GM12872 (cell line): ENCODE measurements around the gene DUSP16.

ENCODE experiments used
- TF ChIP-seq, protein P1 (sequence below): IDR thresholded peaks from 3 replicates; pipeline ENCODE4 v1.5.1; 2011; ENCODE audit warnings: low read depth, mild to moderate bottlenecking, low read length, moderate library complexity; ENCODE audit not compliant: insufficient read depth

Gene DUSP16

DNA sequence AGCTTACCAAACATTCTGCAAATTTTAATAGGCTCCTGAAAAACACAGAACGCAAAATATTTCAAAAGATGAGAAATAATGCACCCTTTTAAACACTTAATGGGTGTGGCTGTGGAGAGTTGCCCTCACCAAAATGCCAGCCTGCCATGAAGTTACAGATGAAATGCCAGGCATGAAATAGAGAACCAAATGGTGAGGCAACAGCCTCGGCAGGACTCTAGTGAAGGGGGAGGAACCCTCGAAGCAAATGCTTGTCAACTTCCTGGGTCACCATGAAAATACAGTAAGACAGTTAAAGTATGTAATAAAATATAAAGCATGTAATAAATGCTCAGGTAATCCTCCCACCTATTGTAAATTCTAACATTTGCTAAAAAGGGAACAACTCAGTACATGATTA, 24.1 kb downstream of the DUSP16 start:
- TF ChIP-seq, protein P1, sequence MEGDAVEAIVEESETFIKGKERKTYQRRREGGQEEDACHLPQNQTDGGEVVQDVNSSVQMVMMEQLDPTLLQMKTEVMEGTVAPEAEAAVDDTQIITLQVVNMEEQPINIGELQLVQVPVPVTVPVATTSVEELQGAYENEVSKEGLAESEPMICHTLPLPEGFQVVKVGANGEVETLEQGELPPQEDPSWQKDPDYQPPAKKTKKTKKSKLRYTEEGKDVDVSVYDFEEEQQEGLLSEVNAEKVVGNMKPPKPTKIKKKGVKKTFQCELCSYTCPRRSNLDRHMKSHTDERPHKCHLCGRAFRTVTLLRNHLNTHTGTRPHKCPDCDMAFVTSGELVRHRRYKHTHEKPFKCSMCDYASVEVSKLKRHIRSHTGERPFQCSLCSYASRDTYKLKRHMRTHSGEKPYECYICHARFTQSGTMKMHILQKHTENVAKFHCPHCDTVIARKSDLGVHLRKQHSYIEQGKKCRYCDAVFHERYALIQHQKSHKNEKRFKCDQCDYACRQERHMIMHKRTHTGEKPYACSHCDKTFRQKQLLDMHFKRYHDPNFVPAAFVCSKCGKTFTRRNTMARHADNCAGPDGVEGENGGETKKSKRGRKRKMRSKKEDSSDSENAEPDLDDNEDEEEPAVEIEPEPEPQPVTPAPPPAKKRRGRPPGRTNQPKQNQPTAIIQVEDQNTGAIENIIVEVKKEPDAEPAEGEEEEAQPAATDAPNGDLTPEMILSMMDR, result no peak

DNA sequence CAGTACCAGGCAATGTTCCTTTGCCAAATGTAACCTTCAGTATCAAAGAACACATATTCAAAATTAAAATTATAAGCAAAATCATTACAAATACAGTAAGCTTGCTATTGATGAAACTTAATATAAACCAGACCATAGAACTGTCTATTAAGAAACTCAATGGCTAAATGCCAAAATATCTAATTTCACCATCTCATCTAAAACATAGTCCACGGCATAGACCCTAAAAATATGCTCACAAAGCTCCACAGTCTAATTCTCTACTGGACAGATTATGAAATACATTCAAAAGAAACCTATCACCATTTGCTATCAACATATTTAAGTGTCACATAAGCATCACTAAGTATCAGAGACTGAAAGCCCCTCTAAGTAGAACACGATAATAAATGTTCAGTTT, 25.2 kb downstream of the DUSP16 start:
- TF ChIP-seq, protein P1, result no peak

DNA sequence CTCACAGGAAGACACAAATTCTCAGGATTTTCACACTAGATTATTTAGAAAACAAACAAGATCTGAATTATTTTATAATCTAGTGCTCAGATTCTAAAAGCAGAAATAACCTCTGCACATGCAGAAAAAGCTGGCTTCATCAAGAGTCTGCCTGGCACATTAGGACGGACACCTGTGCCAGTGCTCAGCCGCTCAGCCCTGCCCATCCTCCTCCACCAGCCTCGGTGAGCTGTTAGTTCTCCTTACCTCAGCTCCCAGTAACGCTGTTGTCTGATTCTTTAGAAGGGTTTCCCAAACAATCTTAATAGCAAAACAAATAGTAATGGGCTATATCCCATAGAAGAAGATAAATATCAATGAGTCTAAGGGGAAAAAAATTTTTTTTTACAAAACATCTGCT, 27.7 kb downstream of the DUSP16 start:
- TF ChIP-seq, protein P1, result no peak

DNA sequence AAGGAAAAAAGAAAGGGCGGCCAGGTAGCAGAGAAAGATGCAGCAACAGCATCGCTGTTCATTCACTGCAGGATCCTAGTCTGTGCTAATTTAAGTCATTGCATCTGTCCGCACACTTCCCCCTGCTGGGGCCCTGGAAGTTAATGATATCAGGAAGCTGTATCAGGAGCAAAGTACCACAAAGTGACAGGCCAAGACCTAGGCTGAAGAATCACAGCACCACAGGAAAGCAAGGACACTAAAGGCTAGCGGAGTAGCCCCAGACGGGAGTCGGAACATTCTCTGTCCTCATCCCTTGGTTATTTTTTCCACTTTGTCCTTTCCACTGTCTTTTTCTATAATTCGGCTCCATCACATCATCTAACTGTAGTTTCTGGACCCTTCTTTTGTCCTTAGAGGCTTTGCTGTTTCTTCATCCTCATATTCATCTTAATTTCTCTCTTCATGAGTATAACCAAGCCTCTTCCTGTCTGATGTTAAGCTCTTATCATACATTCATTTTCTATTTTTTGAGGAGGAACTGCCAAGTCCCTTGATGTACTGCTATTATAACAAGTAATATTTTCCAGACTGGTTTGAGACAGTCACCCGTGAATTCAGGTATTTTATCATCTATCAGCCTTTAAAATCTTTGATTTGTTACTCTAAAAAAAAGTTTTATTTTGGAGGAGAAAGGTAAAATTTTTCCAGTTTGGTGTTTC, 28.3 kb downstream of the DUSP16 start:
- TF ChIP-seq, protein P1, result no peak

DNA sequence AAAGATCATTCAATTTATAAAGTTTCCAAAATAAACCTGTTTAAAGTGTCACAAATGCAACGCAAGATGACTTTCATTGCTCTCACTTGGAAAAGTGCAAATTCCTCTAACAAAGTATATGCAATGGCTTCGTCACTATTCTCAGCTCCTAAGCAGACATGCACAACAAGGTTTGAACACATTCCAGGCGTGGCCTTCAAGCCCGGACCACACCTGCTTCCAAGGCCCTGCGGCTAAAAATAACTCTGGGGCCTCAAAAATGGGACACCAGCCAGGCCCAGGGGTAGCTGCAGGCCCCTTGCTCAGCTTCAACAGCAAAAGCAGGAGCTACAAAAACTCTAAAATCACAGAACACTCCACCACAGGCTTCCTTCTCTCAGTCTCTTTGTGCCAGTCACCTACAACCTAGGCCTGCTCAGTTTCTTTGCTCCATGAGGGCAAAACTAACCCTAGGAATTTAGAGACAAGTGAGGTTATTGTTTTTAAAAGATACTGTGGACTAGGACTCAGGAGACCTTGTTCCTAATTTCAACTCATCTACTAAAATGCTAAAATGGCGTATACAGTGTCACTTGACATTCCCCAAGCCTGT, 29.3 kb downstream of the DUSP16 start:
- TF ChIP-seq, protein P1, result no peak

DNA sequence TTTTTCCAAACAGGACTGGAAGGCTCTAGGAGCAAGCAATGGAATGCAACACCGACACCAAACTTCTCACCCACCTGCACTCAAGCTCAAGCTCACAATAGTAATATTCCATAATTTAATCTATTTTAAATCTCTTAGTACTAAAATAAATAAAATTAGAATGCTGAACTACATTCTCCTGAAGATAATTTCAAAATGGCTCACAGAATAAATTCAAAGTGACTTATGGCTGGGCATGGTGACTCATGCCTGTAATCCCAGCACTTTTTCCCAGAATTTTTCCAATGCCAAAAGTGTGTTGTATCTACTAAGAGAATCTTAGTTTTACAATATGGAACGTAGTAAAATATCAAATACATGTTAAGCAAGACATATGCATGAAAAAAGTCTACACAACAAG, 31.5 kb downstream of the DUSP16 start:
- TF ChIP-seq, protein P1, result no peak

DNA sequence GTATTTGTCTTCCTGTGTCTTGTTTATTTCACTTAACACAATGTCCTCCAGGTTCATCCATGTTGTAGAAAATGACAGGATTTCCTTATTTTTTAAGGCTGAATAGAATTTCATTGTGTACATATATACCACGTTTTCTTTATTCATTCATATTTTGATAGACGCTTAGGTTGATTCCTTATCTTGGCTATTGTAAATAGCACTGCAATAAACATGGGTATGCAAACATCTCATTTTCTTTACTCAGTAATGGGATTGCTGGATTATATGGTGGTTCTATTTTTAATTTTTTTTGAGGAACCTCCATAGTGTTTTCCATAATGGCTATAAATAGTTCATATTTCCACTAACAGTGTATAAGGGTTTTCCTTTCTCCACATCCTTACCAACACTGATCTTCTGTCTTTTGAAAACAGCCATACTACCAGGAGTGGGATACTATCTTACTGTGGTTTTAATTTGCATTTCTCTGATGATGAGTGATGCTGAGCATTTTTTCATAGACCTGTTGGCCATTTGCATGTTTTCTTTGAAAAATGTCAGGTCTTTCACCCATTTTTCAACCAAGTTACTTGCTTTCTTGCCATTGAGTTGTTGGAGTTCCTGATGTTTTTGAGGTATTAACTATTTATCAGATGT, 32.8 kb downstream of the DUSP16 start:
- TF ChIP-seq, protein P1, result no peak
